ENCODE results near the gene CNTNAP2. TPM values are rescaled to one million over a fixed set of nuclear protein-coding genes. Genes with fewer than 3 reads are reported as not detected.

Gene CNTNAP2
- total and polyA plus RNA-seq, 11 donors, result 0.01 to 2.6 (median 0.31) TPM; not detected in 3

- no peak for TF ChIP-seq CTCF (IDR thresholded peaks at IDR 0.05)
- intact Hi-C loops (cut with DNase I), result no loop called here
- Histone ChIP-seq H3K36me3 (no peaks in the 10 kb centered on the region), H3K4me3 (no peak overlapping the region), H3K9me3 (no peaks in the 10 kb centered on the region), H3K27ac (no peak overlapping the region), H3K27me3 (no peaks in the 10 kb centered on the region), H3K4me1 (no peaks in the 10 kb centered on the region)
- no peak for ATAC-seq
- 79 to 87% (median 84%) methylated on average over 4 of the region's 4 CpGs for WGBS, 4 donors
- no peak for DNase-seq
These were observed 1864.5 kb downstream of the CNTNAP2 start for GRCh38 chr7:147980826-147981813.

- intact Hi-C loops (cut with DNase I), result no loop called here
- Histone ChIP-seq H3K27ac (no peak overlapping the region), H3K27me3 (no peaks in the 10 kb centered on the region), H3K36me3 (no peaks in the 10 kb centered on the region), H3K4me3 (no peak overlapping the region), H3K4me1 (no peaks in the 10 kb centered on the region), H3K9me3 (no peaks in the 10 kb centered on the region)
- DNase-seq (no peak), ATAC-seq (no peak)
- TF ChIP-seq POLR2A (IDR thresholded peaks at IDR 0.05) (no peak), CTCF (IDR thresholded peaks at IDR 0.05) (no peak)
- 35 to 64% (median 45%) methylated on average over 1 of the region's 1 CpG for WGBS, 4 donors
These were observed 1865.7 kb downstream of the CNTNAP2 start for GRCh38 chr7:147982307-147982706.

- Histone ChIP-seq H3K27ac (no peak overlapping the region), H3K4me3 (no peak overlapping the region), H3K27me3 (no peaks in the 10 kb centered on the region), H3K4me1 (no peaks in the 10 kb centered on the region), H3K9me3 (no peaks in the 10 kb centered on the region), H3K36me3 (no peaks in the 10 kb centered on the region)
- intact Hi-C loops (cut with DNase I), result no loop called here
- 81 to 89% (median 86%) methylated on average over 2 of the region's 2 CpGs for WGBS, 4 donors
- no peak for TF ChIP-seq POLR2A (IDR thresholded peaks at IDR 0.05)
- TF ChIP-seq CTCF (IDR thresholded peaks at IDR 0.05), result no peak
- no peak for ATAC-seq
- DNase-seq, result no peak
These were observed 1867.7 kb downstream of the CNTNAP2 start for GRCh38 chr7:147984265-147984664.

GRCh38 chr7:147990079-147990478 is 1873.5 kb downstream of the CNTNAP2 start:
- DNase-seq (no peak), ATAC-seq (no peak)
- intact Hi-C loops (cut with DNase I), result no loop called here
- Histone ChIP-seq H3K9me3 (peaks cover 0 to 13% (median 4%) of the 10 kb centered on the region in 12 donors), H3K36me3 (no peaks in the 10 kb centered on the region), H3K27ac (no peak overlapping the region), H3K4me3 (no peak overlapping the region), H3K4me1 (no peaks in the 10 kb centered on the region), H3K27me3 (peaks cover 0 to 2% (median 0%) of the 10 kb centered on the region in 9 donors)
- TF ChIP-seq CTCF (IDR thresholded peaks at IDR 0.05) (no peak), POLR2A (IDR thresholded peaks at IDR 0.05) (no peak)
- 37 to 51% (median 44%) methylated on average over 1 of the region's 1 CpG for WGBS, 4 donors

Data from heart left ventricle (tissue), 16 donors.